GM12878 (cell line): ENCODE data around the gene NEMP2. TPM values are rescaled to one million over a fixed set of nuclear protein-coding genes. Genes with fewer than 3 reads are reported as not detected.
A peak's percentile ranks its signal among the peaks of the same experiment; 100 is the strongest.

ENCODE experiments used
- BCL11A ChIP-seq: IDR thresholded peaks from 2 replicates; pipeline ENCODE4 v1.6.1; 2011; ENCODE audit warnings: low read depth, low read length
- CBFB ChIP-seq: IDR thresholded peaks from 2 replicates; pipeline ENCODE4 v1.6.1; 2016; ENCODE audit warnings: antibody characterized with exemption, low read depth
- CEBPB ChIP-seq, 2 experiments: fragments of 150-350 bp in 1 of 2; IDR thresholded peaks; 2 replicates each; pipeline ENCODE4 v1.6.1; 2012 to 2014; ENCODE audit warnings: low read depth in 2 of 2, low read length in 2 of 2, borderline replicate concordance in 1 of 2, inconsistent platforms in 1 of 2
- CREM ChIP-seq: IDR thresholded peaks from 2 replicates; pipeline ENCODE4 v1.6.1; 2014; ENCODE audit warnings: antibody characterized with exemption, low read depth
- ETV6 ChIP-seq, 2 experiments: fragments of 450-650 bp in 1 of 2; IDR thresholded peaks in 1 of 2; conservative IDR thresholded peaks in 1 of 2; 2 replicates each; pipeline ENCODE4 v1.6.1; 2014; ENCODE audit warnings: antibody characterized with exemption in 1 of 2, borderline replicate concordance in 1 of 2, low read depth in 1 of 2, mild to moderate bottlenecking in 1 of 2, moderate library complexity in 1 of 2
- HDAC6 ChIP-seq: fragments of 200-600 bp; sonication (generic); IDR thresholded peaks from one replicate; pipeline ENCODE4 v1.8.0; 2017; ENCODE audit warnings: antibody characterized with exemption; ENCODE audit not compliant: unreplicated experiment
- IKZF2 ChIP-seq, 2 experiments: fragments of 450-650 bp; IDR thresholded peaks; 2 replicates each; pipeline ENCODE4 v1.6.1; 2017; ENCODE audit warnings: mild to moderate bottlenecking in 2 of 2, moderate library complexity in 2 of 2
- IRF3 ChIP-seq: fragments of 450-650 bp; IDR thresholded peaks from 2 replicates; pipeline ENCODE4 v1.6.1; 2014; ENCODE audit warnings: mild to moderate bottlenecking
- JUND ChIP-seq: IDR thresholded peaks from 2 replicates; pipeline ENCODE4 v1.6.1; 2012; ENCODE audit warnings: low read depth, mild to moderate bottlenecking, low read length, improper control_type of control experiment, moderate library complexity
- KAT2A ChIP-seq: conservative IDR thresholded peaks from 2 replicates; pipeline ENCODE4 v1.6.1; 2011; ENCODE audit warnings: low read depth, low read length; ENCODE audit not compliant: control insufficient read depth
- MTA2 ChIP-seq: fragments of 450-650 bp; IDR thresholded peaks from 2 replicates; pipeline ENCODE4 v1.6.1; 2016; ENCODE audit warnings: low read depth, mild to moderate bottlenecking, moderate library complexity
- NR2F1 ChIP-seq: fragments of 450-650 bp; conservative IDR thresholded peaks from 2 replicates; pipeline ENCODE4 v1.6.1; 2017; ENCODE audit warnings: mild to moderate bottlenecking
- PBX3 ChIP-seq: IDR thresholded peaks from 2 replicates; pipeline ENCODE4 v1.6.1; 2011; ENCODE audit warnings: mild to moderate bottlenecking, low read depth, low read length, moderate library complexity; ENCODE audit not compliant: insufficient replicate concordance
- POLR2AphosphoS2 ChIP-seq: IDR thresholded peaks from 2 replicates; pipeline ENCODE4 v1.6.1; 2011; ENCODE audit warnings: low read depth, mild to moderate bottlenecking, low read length, improper control_type of control experiment, moderate library complexity
- RAD21 ChIP-seq: IDR thresholded peaks from 2 replicates; pipeline ENCODE4 v1.6.1; 2011; ENCODE audit warnings: mild to moderate bottlenecking, low read depth, low read length, moderate library complexity; ENCODE audit not compliant: insufficient read depth
- RCOR1 ChIP-seq: conservative IDR thresholded peaks from 2 replicates; pipeline ENCODE4 v1.6.1; 2012; ENCODE audit warnings: low read depth, low read length, improper control_type of control experiment
- TCF3 ChIP-seq: IDR thresholded peaks from 2 replicates; pipeline ENCODE4 v1.6.1; 2012; ENCODE audit warnings: low read depth, mild to moderate bottlenecking, low read length, borderline replicate concordance; ENCODE audit not compliant: insufficient read depth
- USF2 ChIP-seq: IDR thresholded peaks from 2 replicates; pipeline ENCODE4 v1.6.1; 2011; ENCODE audit warnings: low read depth, low read length, improper control_type of control experiment, borderline replicate concordance
- ZNF24 ChIP-seq: fragments of 450-650 bp; IDR thresholded peaks from 2 replicates; pipeline ENCODE4 v1.6.1; 2017; ENCODE audit warnings: antibody characterized with exemption, mild to moderate bottlenecking
- polyA plus RNA-seq, 11 experiments: library from polyadenylated mRNA; depleted of rRNA in 4 of 11; unstranded in 6 of 11; stranded (reverse) in 5 of 11; fragments of >200 nt; fragmentation: Nextera tagmentation in 4 of 11; fragmentation: Illumina TruSeq in 1 of 11; extraction: Ambion mirVana in 4 of 11; extraction: Trizol in 1 of 11; gene quantifications; 1 replicate in 1 of 11; 2 replicates in 10 of 11; pipeline versions ENCODE4 v1.2.1 to v1.2.3, GENCODE V29; 2011 to 2016; ENCODE audit warnings: inconsistent platforms in 2 of 11, missing spikeins in 2 of 11, low read depth in 1 of 11
- total RNA-seq, 4 experiments: library from RNA; depleted of rRNA in 3 of 4; stranded (reverse); fragments of >200 nt in 3 of 4; fragmentation: Illumina TruSeq in 1 of 4; extraction: Trizol in 1 of 4; gene quantifications; 2 replicates each; pipeline versions ENCODE4 v1.2.1 to v1.2.3, GENCODE V29; 2013 to 2021
- TF ChIP-seq, protein P1 (sequence below): IDR thresholded peaks from 2 replicates; pipeline ENCODE4 v1.6.1; 2011; ENCODE audit warnings: borderline replicate concordance, low read depth, mild to moderate bottlenecking, moderate library complexity, mixed read lengths, low read length; ENCODE audit not compliant: insufficient read depth; ENCODE audit errors: extremely low read length
- TF ChIP-seq, protein P2 (sequence below): fragments of 450-650 bp; IDR thresholded peaks from 2 replicates; pipeline ENCODE4 v1.6.1; 2016; ENCODE audit warnings: mild to moderate bottlenecking

NEMP2 gene
- total and polyA plus RNA-seq, 10 of the 15 experiments (the other 5 are each of a cell fraction or from before 2014, with no cell fraction given), result 2.3 to 14.0 (median 8.1) TPM

- peak; percentile 48 for TF ChIP-seq PBX3
- TF ChIP-seq USF2, result no peak
- peak; percentile 16; the same call in 1 of the 2 replicates for TF ChIP-seq RAD21
- TF ChIP-seq CEBPB (IDR thresholded peaks at IDR 0.05; ENCODE audit: borderline replicate concordance in 1 of 2, low read depth in 2 of 2, low read length in 2 of 2), result 0 out of 4 replicates have a peak, but pooled peaks of 1 of the 2 experiments have one; percentile 21
- TF ChIP-seq HDAC6, result no peak
- peak; percentile 89 for TF ChIP-seq MTA2
- TF ChIP-seq, protein P1, sequence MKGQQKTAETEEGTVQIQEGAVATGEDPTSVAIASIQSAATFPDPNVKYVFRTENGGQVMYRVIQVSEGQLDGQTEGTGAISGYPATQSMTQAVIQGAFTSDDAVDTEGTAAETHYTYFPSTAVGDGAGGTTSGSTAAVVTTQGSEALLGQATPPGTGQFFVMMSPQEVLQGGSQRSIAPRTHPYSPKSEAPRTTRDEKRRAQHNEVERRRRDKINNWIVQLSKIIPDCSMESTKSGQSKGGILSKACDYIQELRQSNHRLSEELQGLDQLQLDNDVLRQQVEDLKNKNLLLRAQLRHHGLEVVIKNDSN, result no peak
- TF ChIP-seq, protein P2, sequence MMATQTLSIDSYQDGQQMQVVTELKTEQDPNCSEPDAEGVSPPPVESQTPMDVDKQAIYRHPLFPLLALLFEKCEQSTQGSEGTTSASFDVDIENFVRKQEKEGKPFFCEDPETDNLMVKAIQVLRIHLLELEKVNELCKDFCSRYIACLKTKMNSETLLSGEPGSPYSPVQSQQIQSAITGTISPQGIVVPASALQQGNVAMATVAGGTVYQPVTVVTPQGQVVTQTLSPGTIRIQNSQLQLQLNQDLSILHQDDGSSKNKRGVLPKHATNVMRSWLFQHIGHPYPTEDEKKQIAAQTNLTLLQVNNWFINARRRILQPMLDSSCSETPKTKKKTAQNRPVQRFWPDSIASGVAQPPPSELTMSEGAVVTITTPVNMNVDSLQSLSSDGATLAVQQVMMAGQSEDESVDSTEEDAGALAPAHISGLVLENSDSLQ, result peak; percentile 91
- TF ChIP-seq ETV6 (conservative IDR thresholded peaks at IDR 0.05 in 1 of 2, IDR thresholded peaks at IDR 0.05 in 1 of 2; ENCODE audit: borderline replicate concordance in 1 of 2, low read depth in 1 of 2), result peak in 1 of 2 experiments; percentile 34; a peak in 1 of 4 replicates
- TF ChIP-seq RCOR1, result 0 out of 2 replicates have a peak, but pooled peaks have one; percentile 73
- TF ChIP-seq CREM, result peak; percentile 67
- TF ChIP-seq KAT2A, result no peak
- peak; percentile 82 for TF ChIP-seq BCL11A
- TF ChIP-seq POLR2AphosphoS2, result no peak
- peak; percentile 83 to 88 for TF ChIP-seq IKZF2 (IDR thresholded peaks at IDR 0.05)
- TF ChIP-seq NR2F1, result peak; percentile 82
- no peak for TF ChIP-seq IRF3
- 0 out of 2 replicates have a peak, but pooled peaks have one; percentile 61 for TF ChIP-seq TCF3
- peak; percentile 75 for TF ChIP-seq ZNF24
- TF ChIP-seq JUND, result peak; percentile 81; the same call in 1 of the 2 replicates
- no peak for TF ChIP-seq CBFB
Observed at GRCh38 chr2:190582736-190583506, 48.4 kb upstream of the NEMP2 start (continued).
